Cardiac muscle cell (in vitro differentiated cells and primary cell): Measurements from ENCODE around the gene ELOVL5. TPM values are rescaled to one million over a fixed set of nuclear protein-coding genes. Genes with fewer than 3 reads are reported as not detected.

ENCODE experiments used
- DNase-seq, 2 donors: peaks; one replicate each; pipeline versions ENCODE4 v3.0.0 to v3.0.0-alpha.2; 2010 to 2017; ENCODE audit warnings: low read depth in 1 of 2, low spot score in 1 of 2
- H3K27ac ChIP-seq: fragments of 200-600 bp; sonication (generic); 2 replicates; pipeline ENCODE4 v1.5.1; 2016
- H3K27me3 ChIP-seq: fragments of 200-600 bp; sonication (generic); 2 replicates; pipeline ENCODE4 v1.6.0; 2016; ENCODE audit warnings: control low read depth
- H3K36me3 ChIP-seq: fragments of 200-600 bp; sonication (generic); 2 replicates; pipeline ENCODE4 v1.5.1; 2016; ENCODE audit warnings: control low read depth
- H3K4me1 ChIP-seq: fragments of 200-600 bp; sonication (generic); 2 replicates; pipeline ENCODE4 v1.8.1; 2017; ENCODE audit warnings: low read depth, mild to moderate bottlenecking, mixed run types
- H3K4me3 ChIP-seq: fragments of 200-600 bp; sonication (generic); 2 replicates; pipeline ENCODE4 v1.5.1; 2016; ENCODE audit warnings: mild to moderate bottlenecking
- H3K9me3 ChIP-seq: fragments of 200-600 bp; sonication (generic); 2 replicates; pipeline ENCODE4 v1.5.1; 2017; ENCODE audit warnings: low read depth, mild to moderate bottlenecking, control low read depth
- polyA plus RNA-seq: library from polyadenylated mRNA; unstranded; fragments of >200 nt; fragmentation: Nextera tagmentation; extraction: Ambion mirVana; gene quantifications from 2 replicates; pipeline ENCODE4 v1.2.1, GENCODE V29; 2016
- total RNA-seq: library from RNA; depleted of rRNA; stranded (reverse); fragments of >200 nt; gene quantifications from 2 replicates; pipeline ENCODE4 v1.2.3, GENCODE V29; 2016
- TF ChIP-seq, protein P1 (sequence below): IDR thresholded peaks from 2 replicates; pipeline ENCODE4 v1.5.1; 2012; ENCODE audit warnings: low read depth, mild to moderate bottlenecking, low read length

Gene ELOVL5
- total and polyA plus RNA-seq, 2 experiments from 2014 or later = 39.4 to 54.1 TPM

DNA sequence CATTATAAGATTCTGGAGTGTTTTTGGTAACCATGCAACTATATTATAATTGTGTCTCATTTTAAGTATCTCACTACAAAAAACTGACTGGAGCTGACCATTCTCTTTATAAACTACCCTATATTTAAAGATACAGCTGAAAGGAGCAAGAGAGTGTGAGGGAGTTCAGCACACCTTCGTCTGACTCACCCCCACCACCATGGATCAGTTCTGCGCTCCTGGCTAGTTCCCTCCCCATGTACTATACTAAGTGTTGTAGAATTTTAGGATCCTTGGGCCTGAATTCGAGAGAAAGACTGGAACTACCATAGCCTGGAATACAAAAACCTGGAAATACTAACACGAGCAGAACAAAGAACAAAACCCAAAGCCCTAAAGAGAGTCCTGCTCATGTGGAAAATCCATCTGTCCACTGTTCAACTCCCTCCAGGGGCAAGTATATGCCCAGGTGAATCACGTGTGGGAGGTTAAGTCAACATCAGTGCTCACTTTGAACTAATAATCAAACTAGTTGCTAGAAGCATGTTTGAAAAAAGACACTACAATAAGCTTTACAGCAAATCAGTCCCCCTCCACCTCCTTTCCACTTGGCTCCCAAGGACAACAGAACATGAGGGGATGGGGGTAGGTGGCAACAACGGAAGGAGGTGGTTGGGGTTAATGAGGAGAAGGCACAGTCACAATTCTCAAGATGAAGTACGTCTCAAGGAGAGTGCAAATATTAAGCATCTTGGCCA lies 46.8 kb downstream of the ELOVL5 start:
- H3K36me3 ChIP-seq = no peaks in the 10 kb centered on the region
- no peaks in the 10 kb centered on the region for H3K27me3 ChIP-seq
- DNase-seq = no peak
- H3K4me3 ChIP-seq = no peak overlapping the region
- H3K27ac ChIP-seq = peak overlapping the region; percentile 69
- no peaks in the 10 kb centered on the region for H3K9me3 ChIP-seq
- H3K4me1 ChIP-seq = peaks cover 40% of the 10 kb centered on the region
- TF ChIP-seq, protein P1, sequence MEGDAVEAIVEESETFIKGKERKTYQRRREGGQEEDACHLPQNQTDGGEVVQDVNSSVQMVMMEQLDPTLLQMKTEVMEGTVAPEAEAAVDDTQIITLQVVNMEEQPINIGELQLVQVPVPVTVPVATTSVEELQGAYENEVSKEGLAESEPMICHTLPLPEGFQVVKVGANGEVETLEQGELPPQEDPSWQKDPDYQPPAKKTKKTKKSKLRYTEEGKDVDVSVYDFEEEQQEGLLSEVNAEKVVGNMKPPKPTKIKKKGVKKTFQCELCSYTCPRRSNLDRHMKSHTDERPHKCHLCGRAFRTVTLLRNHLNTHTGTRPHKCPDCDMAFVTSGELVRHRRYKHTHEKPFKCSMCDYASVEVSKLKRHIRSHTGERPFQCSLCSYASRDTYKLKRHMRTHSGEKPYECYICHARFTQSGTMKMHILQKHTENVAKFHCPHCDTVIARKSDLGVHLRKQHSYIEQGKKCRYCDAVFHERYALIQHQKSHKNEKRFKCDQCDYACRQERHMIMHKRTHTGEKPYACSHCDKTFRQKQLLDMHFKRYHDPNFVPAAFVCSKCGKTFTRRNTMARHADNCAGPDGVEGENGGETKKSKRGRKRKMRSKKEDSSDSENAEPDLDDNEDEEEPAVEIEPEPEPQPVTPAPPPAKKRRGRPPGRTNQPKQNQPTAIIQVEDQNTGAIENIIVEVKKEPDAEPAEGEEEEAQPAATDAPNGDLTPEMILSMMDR = no peak

DNA sequence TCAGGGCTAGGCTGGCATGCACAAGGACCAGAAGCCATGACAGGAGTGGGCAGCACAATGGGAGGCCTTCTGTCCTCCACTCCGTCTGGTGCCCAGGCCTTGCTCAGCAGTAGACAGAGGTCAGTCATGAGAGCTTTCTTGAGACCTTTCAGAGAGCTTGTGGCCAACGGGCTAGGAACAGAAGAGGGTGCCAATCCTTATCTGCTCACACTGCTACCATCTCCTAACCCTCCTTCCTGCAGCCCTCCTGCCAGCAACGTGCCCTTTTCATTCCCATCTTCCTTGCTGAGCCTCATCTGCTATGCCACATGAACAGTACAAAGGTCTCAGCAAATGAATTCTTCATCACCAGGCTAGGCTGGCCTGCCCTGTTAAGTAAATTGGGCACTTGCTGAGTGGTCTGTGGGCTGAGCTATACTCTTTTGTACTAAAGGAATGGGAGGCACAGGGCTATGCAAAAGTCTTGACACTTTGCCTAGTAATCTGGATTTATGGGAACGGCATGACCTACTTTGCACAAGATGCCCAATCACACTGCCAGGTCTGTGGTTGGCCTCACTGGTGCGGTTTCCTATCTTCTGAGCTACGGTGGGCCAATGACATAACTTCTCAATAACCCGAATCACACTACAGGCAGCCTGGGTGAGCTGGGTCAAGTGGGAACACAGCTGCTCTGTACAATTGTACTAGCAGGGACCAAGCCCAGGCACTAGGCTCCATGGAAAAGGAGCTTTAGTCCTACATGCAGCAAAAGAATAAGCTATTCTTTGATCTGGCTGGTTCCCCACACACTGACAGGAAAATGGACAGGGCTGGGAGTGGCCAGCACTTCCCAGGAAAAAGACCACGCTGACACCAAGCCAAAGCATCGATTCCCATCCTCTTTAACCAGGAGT lies 47.8 kb downstream of the ELOVL5 start:
- TF ChIP-seq, protein P1 = no peak
- DNase-seq = peak; percentile 15 to 84
- Histone ChIP-seq H3K4me1 (peaks cover 40% of the 10 kb centered on the region), H3K4me3 (no peak overlapping the region), H3K27me3 (no peaks in the 10 kb centered on the region), H3K9me3 (no peaks in the 10 kb centered on the region), H3K36me3 (no peaks in the 10 kb centered on the region), H3K27ac (peak overlapping the region; percentile 56)

DNA sequence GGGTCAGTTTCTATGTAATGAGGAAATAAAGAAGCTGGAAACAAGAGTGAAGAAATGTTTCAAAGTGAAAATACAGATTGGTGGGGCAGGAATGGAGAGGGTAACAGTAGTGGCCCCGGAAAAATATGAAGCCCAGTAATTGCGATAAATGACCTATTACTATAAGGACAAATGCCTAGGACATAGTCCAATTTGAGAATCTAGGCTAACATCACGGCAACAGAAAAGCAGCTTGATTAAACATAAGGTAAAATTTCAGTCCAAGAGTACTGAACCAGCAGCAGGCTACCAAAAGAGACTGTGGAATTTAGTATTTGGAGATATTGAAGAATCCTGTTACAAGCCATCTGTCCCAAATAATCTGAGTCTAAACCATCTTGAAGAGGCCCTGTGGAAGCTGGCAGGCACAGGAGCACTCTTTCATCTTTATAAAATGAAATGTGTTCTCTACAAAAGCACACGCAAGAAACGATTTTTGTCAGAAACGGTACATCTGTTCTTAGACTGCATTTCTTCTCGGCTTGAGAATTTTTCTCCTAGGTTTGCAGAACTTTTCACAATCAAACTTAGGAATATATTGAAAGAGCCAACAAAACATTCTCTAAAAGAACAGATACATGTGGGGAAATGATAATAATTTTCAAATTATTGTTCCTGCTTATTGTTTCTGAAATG lies 49.3 kb downstream of the ELOVL5 start:
- no peak for DNase-seq
- Histone ChIP-seq H3K9me3 (no peaks in the 10 kb centered on the region), H3K27ac (no peak overlapping the region), H3K4me3 (no peak overlapping the region), H3K36me3 (no peaks in the 10 kb centered on the region), H3K4me1 (peaks cover 40% of the 10 kb centered on the region), H3K27me3 (no peaks in the 10 kb centered on the region)
- TF ChIP-seq, protein P1 = no peak

DNA sequence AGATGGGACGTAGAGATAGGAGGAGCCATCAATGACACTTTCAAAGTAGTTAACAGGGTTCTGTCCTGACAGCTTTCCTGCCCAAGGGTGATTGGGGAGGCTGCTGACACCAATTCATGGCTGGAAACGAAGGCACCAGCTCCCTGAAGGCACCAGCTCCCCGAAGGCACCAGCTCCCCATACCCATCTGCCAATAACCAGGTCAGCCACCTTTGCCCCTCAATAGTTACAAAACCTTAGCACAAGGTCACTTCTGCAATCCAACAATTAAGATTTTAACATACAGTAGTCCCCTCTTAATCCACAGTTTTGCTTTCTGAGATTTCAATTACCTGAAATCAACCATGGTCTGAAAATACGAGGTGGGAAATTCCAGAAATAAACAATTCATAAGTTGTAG lies 51.7 kb downstream of the ELOVL5 start:
- no peak for DNase-seq
- Histone ChIP-seq H3K9me3 (no peaks in the 10 kb centered on the region), H3K27me3 (no peaks in the 10 kb centered on the region), H3K36me3 (no peaks in the 10 kb centered on the region), H3K4me1 (peaks cover 20% of the 10 kb centered on the region), H3K4me3 (no peak overlapping the region), H3K27ac (no peak overlapping the region)
- TF ChIP-seq, protein P1 = no peak

DNA sequence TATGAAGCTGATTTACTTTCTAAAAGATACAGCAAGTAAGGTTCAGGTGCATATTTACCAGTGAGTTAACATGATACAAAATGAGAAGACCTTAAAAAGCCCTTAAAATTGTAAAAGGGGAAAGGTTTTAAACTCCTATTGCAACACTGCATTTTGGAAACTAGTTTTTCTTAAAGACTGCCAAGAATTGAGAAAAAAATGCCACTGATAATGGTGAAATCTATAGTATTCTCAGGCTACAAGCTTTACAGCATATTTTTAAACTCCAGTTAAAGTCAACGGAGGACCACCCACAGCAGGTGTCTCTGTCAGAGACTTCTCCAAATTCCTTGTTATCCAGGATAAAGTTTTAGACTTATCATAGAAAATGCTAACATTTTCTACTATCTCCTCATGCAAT lies 53.6 kb downstream of the ELOVL5 start:
- H3K9me3 ChIP-seq = no peaks in the 10 kb centered on the region
- H3K4me3 ChIP-seq = no peak overlapping the region
- H3K27ac ChIP-seq = no peak overlapping the region
- peaks cover 5% of the 10 kb centered on the region for H3K4me1 ChIP-seq
- peak in 1 of 2 donors; percentile 51 for DNase-seq
- TF ChIP-seq, protein P1 = no peak
- no peaks in the 10 kb centered on the region for H3K27me3 ChIP-seq
- peaks cover 1% of the 10 kb centered on the region for H3K36me3 ChIP-seq
